ENCODE data around the gene SEC61G.

Gene SEC61G

GRCh38 chr7:54778696-54779540 lies 19.9 kb upstream of the SEC61G start:
- Mint-ChIP-seq H3K4me3 (no peak overlapping the region), H3K4me1 (peaks cover 3% of the 10 kb centered on the region), H3K36me3 (peaks cover 4% of the 10 kb centered on the region), H3K27ac (no peak overlapping the region), H3K27me3 (no peaks in the 10 kb centered on the region), H3K9me3 (peaks cover 11% of the 10 kb centered on the region)

DNA sequence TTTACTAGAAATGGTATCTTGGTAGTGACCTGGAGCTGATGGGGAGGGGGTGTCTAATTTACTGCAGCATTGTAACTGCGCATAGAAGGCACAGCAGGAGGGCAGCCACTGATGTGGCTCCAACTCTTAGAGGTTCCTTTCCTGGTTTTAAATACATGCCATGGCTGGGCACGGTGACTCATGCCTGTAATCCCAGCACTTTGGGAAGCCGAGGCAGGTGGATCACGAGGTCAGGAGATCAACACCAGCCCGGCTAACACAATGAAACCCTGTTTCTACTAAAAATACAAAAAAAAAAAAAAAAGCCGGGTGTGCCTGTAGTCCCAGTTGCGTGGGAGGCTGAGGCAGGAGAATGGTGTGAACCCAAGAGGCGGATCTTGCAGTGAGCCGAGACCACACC lies 19.2 kb upstream of the SEC61G start:
- H3K4me3 Mint-ChIP-seq: no peak overlapping the region
- H3K36me3 Mint-ChIP-seq: peaks cover 4% of the 10 kb centered on the region
- peaks cover 8% of the 10 kb centered on the region for H3K4me1 Mint-ChIP-seq
- H3K27ac Mint-ChIP-seq: no peak overlapping the region
- H3K27me3 Mint-ChIP-seq: peaks cover 2% of the 10 kb centered on the region
- H3K9me3 Mint-ChIP-seq: peaks cover 11% of the 10 kb centered on the region

DNA sequence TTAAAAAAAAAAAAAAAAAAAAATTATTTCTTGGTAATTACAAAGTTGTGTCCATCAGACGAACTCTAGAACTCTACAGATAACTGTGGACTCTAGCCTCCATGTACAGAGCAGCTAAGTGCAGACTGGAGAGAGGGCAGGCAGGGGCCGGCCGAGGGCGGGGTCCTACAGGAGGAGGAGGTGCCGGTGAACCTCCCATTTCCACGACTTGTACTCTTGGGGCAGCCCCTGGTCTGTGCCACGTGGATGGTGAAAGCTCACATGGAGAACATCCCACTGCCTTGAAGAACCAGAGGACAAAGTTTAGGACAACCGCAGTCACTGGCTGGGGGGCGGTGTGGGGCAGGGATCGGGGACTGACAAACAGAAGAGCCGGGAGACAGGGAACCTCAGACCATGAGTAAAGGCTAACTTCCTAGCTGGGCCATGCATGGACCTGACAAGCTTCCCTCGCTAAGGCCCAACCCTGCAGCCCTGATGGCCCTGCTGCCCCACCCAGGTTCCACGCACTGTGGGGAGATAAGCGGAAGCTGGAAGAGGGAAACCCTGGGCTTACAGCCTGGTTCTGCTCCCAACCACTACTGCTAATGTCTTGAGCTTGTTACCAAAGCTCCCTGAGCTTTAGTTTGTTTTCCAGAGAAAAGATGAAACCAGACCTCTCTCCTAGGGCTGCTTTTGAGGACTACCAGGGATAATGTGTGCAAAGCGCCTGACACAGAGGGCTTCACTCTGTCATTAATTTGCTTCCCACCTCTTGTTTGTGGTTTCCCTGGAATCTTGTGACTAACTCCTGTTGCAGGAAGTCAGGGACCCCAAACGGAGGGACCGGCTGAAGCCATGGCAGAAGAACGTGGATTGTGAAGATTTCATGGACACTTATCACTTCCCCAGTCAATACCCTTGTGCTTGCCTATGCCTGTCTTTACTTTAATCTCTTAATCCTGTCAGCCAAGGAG lies 16.1 kb upstream of the SEC61G start:
- Mint-ChIP-seq H3K9me3 (peaks cover 11% of the 10 kb centered on the region), H3K27me3 (peaks cover 8% of the 10 kb centered on the region)

DNA sequence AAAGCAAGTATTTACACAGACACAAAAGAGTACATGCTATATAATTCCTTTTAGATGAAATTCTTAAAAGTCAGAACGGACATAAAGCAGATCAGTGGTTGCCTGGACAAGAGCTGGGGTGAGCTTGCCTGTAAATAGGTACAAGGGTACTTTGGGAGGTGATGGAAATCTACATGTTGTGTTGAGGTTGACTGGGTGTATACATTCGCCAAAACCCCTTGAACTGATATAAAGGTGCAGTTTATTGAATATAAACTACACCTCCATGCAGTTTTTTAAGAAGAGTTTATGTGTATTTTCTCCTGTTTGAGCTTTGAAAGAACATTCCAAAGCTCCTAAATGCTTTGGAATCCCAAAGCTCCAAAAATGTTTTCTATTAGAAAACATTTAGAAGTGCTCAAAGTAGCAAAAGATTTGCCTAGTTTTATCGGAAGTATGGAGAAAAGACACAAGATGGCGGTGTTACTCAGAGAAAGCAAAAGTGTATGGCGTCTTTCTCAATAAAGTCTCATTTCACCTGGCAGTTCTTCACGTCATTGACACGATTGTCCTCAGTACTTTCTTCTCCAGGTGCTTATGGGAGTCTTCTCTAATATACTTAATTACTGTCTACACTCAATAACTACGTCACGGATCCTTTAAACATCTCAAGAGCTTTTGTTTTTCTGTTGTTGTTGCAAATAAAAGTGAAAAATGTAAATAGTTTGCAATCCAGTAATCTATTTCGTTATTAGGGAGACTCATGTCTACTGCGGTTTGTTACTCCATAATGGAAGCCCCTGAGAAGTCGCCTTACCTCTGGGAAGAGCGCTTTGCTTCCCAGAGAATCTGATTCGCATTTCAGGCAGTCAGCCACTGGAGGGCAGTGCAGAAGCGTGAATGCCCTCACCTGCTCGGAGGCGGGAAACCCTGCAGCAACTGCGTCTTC lies 14.7 kb upstream of the SEC61G start:
- peaks cover 4% of the 10 kb centered on the region for H3K36me3 Mint-ChIP-seq
- H3K27ac Mint-ChIP-seq: no peak overlapping the region
- peaks cover 11% of the 10 kb centered on the region for H3K9me3 Mint-ChIP-seq
- H3K4me3 Mint-ChIP-seq: peak overlapping the region; percentile 86
- H3K4me1 Mint-ChIP-seq: peaks cover 8% of the 10 kb centered on the region
- H3K27me3 Mint-ChIP-seq: peaks cover 18% of the 10 kb centered on the region

More for the DNA sequence above, 16.1 kb upstream of the SEC61G start:
- H3K4me3 Mint-ChIP-seq: no peak overlapping the region
- H3K27ac Mint-ChIP-seq: no peak overlapping the region
- H3K36me3 Mint-ChIP-seq: peaks cover 4% of the 10 kb centered on the region
- H3K4me1 Mint-ChIP-seq: peaks cover 8% of the 10 kb centered on the region

DNA sequence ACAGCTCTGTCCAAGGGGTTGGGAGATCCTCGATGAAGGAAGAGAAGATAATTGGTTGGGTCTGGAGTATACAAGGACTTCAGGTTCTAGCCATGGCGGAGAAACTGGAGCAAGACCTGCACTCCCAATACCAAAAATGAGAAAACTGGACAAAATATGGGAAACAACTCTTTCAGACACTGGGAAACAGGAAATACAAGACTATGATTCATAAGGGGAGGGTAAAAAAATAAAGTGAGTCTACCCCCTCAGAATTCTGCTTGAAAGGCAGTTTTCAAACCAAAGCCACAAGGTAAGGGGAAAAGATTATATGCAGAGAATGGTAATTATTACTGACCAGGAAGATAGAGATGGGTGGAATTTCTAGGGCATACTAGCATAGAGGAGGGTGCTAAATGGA lies 10.2 kb upstream of the SEC61G start:
- no peaks in the 10 kb centered on the region for H3K9me3 Mint-ChIP-seq
- peaks cover 27% of the 10 kb centered on the region for H3K27me3 Mint-ChIP-seq
- H3K36me3 Mint-ChIP-seq: no peaks in the 10 kb centered on the region
- H3K4me1 Mint-ChIP-seq: peaks cover 7% of the 10 kb centered on the region
- H3K27ac Mint-ChIP-seq: no peak overlapping the region
- H3K4me3 Mint-ChIP-seq: no peak overlapping the region

DNA sequence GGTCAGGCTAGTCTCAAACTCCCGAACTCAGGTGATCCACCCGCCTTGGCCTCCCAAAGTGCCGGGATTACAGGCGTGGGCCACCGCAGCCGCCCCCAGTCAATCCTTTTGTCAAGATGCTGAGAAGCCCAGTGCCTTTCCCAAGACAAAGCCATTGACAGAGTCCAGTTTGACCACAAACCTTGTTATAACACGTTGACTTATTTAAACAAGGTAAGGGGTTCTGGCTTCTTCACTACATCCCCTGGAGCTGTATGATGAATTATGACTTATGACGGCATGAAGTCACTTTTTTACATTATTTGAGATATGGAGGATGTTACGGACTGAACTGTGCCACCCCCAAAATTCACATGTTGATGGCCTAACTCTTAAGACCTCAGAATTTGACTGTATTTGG lies 5.8 kb upstream of the SEC61G start:
- Mint-ChIP-seq H3K27me3 (peaks cover 21% of the 10 kb centered on the region), H3K9me3 (no peaks in the 10 kb centered on the region), H3K4me1 (peaks cover 4% of the 10 kb centered on the region), H3K36me3 (no peaks in the 10 kb centered on the region), H3K27ac (no peak overlapping the region), H3K4me3 (no peak overlapping the region)

DNA sequence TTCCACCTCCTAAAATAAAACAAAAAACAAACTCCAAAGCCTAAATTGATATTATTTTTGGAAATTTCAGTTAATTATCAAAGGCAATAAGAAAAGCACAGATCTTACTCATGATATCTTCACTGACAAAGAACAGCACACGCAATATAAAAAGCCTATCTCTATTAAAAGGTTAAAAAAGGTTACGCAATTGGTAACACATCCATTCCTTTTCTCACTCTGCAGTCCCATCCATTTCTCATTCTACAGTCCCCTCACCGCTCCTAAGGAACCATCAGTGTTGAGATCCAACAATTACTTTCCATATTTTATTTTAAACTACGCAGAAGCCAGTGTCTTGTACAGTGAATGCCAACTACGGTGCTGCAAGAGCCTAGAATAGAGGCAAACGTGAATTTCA lies 1.3 kb downstream of the SEC61G start:
- peaks cover 39% of the 10 kb centered on the region for H3K4me1 Mint-ChIP-seq
- H3K9me3 Mint-ChIP-seq: no peaks in the 10 kb centered on the region
- peaks cover 9% of the 10 kb centered on the region for H3K36me3 Mint-ChIP-seq
- peak overlapping the region; percentile 41 for H3K27ac Mint-ChIP-seq
- H3K27me3 Mint-ChIP-seq: no peaks in the 10 kb centered on the region
- peak overlapping the region; percentile 99 for H3K4me3 Mint-ChIP-seq

- Mint-ChIP-seq H3K4me1 (peaks cover 6% of the 10 kb centered on the region), H3K27ac (no peak overlapping the region), H3K4me3 (no peak overlapping the region), H3K9me3 (no peaks in the 10 kb centered on the region), H3K27me3 (no peaks in the 10 kb centered on the region), H3K36me3 (peaks cover 12% of the 10 kb centered on the region)
These were observed 9.8 kb downstream of the SEC61G start for GRCh38 chr7:54749200-54749599.

DNA sequence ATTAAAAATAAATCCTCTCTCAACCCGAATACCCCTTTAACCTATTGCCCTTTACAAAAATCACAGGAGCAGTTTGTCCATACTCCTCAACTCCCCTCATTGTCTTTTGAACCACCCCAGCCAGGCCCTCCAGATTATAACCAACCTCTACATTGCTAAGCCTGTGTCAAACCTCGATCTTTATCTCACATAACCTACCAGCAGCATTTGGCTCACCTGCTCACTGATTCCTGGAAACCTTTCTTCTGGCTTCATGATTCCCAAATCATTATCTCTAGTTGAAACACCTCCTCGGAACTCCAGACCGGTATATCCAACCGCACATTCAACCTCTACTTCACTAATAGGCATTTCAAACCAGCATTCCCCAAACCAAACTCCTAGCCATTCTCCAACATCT lies 11.8 kb downstream of the SEC61G start:
- peaks cover 9% of the 10 kb centered on the region for H3K36me3 Mint-ChIP-seq
- no peak overlapping the region for H3K27ac Mint-ChIP-seq
- H3K4me1 Mint-ChIP-seq: no peaks in the 10 kb centered on the region
- no peak overlapping the region for H3K4me3 Mint-ChIP-seq
- no peaks in the 10 kb centered on the region for H3K9me3 Mint-ChIP-seq
- no peaks in the 10 kb centered on the region for H3K27me3 Mint-ChIP-seq

- Mint-ChIP-seq H3K9me3 (no peaks in the 10 kb centered on the region), H3K36me3 (peaks cover 2% of the 10 kb centered on the region), H3K4me1 (no peaks in the 10 kb centered on the region), H3K27me3 (no peaks in the 10 kb centered on the region), H3K27ac (no peak overlapping the region), H3K4me3 (no peak overlapping the region)
These were observed 15.4 kb downstream of the SEC61G start for GRCh38 chr7:54743580-54743979.

DNA sequence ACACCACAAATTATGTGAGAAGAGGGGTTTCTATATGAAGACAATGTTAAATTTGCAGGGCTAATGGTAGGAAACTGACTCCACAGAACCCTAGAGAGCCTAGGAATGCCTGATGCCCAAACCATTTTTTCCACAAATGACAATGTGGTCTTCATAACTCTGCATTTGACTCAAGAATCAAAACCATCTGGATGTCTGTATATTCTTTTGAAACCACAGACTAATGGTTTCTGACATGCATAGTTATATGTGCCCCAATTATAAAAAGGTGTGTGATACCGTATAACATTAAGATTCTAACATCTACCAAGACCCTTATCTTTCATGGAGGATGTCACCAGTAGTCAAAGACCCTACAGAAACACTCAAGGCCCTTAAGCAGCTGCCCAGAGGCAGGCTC lies 20.3 kb downstream of the SEC61G start:
- Mint-ChIP-seq H3K27me3 (peaks cover 3% of the 10 kb centered on the region), H3K27ac (no peak overlapping the region), H3K4me3 (no peak overlapping the region), H3K36me3 (peaks cover 7% of the 10 kb centered on the region), H3K4me1 (no peaks in the 10 kb centered on the region), H3K9me3 (peaks cover 4% of the 10 kb centered on the region)

- Mint-ChIP-seq H3K27ac (no peak overlapping the region), H3K9me3 (peaks cover 4% of the 10 kb centered on the region), H3K4me1 (no peaks in the 10 kb centered on the region), H3K27me3 (peaks cover under 1% of the 10 kb centered on the region), H3K36me3 (no peaks in the 10 kb centered on the region), H3K4me3 (no peak overlapping the region)
These were observed 29.9 kb downstream of the SEC61G start for GRCh38 chr7:54729107-54729506.

DNA sequence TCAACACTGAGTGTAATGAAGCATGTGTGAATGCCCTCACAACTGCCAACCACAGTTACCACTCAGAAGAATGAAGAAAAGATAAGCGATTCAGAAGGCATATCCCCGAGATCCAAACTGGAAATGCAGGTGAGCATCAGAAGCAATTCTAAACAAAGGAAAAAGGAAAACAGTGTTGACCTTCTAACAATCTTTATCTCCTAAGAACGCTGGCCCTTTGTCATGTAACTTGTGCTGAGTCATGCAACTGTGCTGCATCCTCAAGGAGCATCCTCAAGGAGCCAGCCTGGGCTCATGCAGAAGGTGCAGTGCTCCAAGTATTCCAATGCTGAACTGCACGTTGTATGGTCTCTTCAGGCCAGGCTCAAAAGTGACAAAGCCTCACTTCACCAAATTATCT lies 30.6 kb downstream of the SEC61G start:
- no peak overlapping the region for H3K27ac Mint-ChIP-seq
- H3K9me3 Mint-ChIP-seq: no peaks in the 10 kb centered on the region
- H3K4me1 Mint-ChIP-seq: no peaks in the 10 kb centered on the region
- no peaks in the 10 kb centered on the region for H3K36me3 Mint-ChIP-seq
- no peak overlapping the region for H3K4me3 Mint-ChIP-seq
- peaks cover 6% of the 10 kb centered on the region for H3K27me3 Mint-ChIP-seq

GRCh38 chr7:54725255-54725654 lies 33.8 kb downstream of the SEC61G start:
- H3K4me1 Mint-ChIP-seq: no peaks in the 10 kb centered on the region
- no peaks in the 10 kb centered on the region for H3K36me3 Mint-ChIP-seq
- no peak overlapping the region for H3K4me3 Mint-ChIP-seq
- H3K9me3 Mint-ChIP-seq: peaks cover 4% of the 10 kb centered on the region
- peaks cover 6% of the 10 kb centered on the region for H3K27me3 Mint-ChIP-seq
- no peak overlapping the region for H3K27ac Mint-ChIP-seq

DNA sequence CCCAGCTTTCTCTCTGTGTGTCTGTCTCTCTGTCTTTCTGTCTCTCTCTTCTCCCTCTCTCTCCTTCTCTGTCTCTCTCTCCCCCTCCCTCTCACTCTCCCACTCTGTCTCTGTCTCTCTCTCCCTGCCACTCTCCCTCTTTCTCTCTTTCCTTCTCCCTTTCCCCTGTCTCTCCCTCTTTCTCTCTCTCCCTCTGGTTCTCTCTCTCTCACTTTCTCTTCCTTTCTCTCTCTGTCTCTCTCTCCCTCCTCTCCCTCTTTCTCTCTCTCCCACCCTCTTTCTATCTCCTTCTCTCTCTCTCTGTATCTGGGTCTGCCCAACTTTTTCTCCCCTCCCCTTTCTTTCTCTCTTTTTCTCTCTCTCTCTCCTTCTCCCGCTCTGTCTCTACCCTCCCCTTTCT lies 36.5 kb downstream of the SEC61G start:
- H3K9me3 Mint-ChIP-seq: peaks cover 8% of the 10 kb centered on the region
- H3K4me3 Mint-ChIP-seq: no peak overlapping the region
- no peaks in the 10 kb centered on the region for H3K4me1 Mint-ChIP-seq
- H3K27me3 Mint-ChIP-seq: peaks cover 6% of the 10 kb centered on the region
- H3K36me3 Mint-ChIP-seq: no peaks in the 10 kb centered on the region
- H3K27ac Mint-ChIP-seq: no peak overlapping the region

Measured in activated naive CD4-positive, alpha-beta T cell treated with anti-CD3 and anti-CD28 coated beads, Interleukin-2, amount 50 U/mL, for 24 hours (primary cell).